HS-5 (cell line): ENCODE results near the gene TXLNB.
"Not testable (repeated sequence)": the region's sequence is repeated elsewhere in the genome, so short reads cannot be mapped to it uniquely, and the experiment has no call there.

Source experiments
- DNase-seq: peaks from one replicate; pipeline ENCODE4 v3.0.0-alpha.2; 2012; ENCODE audit warnings: low read depth

The TXLNB gene

DNA sequence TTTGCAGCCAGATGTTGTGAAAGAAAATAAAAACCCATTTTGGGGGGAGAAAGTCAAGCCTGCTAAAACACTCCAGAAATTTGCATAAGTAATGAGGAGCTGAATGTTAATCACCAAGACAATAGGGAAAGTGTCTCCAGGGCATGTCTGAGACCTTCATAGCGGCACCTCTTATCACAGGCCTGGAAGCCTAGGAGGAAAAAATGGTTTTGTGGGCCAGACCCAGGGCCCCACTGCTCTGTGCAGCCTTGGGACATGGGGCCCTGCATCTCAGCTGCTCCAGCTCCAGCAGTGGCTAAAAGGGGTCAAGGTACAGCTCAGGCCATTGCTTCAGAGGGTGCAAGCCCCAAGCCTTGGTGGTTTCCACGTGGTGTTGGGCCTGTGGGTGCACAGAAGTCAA is 57.6 kb downstream of the TXLNB start:
- not testable (repeated sequence) for DNase-seq

DNA sequence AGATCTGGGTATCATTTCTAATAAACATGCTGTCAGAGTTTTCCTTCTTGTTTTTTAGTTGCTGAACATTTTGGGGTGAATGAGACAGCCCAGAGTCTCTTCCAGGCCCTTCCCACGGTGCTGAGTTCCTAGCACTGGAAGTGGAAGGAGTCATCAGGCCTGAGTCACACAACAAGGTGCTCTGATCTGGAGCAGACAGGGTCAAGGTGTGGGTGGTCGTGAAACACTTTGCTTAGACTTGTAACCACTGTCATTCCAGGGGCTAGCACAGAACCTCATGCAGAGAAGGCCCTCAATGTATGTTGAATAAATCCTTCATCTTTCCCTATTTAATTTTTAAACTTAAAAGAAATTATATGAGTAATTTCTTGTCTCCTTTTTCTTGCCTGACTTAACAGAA is 60.6 kb downstream of the TXLNB start:
- no peak for DNase-seq

DNA sequence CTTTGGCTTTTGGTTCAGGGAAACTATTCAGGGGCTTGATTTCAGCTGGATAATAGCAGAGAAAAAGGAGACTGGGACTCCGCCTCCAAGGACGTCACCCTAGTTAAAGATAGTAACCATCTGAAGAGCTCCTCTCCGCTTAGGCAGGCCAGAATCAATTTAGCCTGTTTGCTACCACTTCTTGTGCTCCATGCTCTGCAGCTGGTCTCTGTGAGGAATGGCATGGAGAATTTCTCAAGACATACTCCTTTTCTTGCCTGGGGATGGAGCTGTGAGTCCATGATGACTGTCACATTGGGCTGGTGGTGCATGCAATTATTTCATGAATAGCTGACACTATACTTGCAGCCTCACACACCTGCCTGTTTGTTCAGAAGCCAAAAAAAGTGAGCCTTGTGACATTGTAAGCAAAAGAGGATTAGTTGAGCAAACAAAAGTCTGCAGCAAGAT is 61.4 kb downstream of the TXLNB start:
- DNase-seq = no peak

DNA sequence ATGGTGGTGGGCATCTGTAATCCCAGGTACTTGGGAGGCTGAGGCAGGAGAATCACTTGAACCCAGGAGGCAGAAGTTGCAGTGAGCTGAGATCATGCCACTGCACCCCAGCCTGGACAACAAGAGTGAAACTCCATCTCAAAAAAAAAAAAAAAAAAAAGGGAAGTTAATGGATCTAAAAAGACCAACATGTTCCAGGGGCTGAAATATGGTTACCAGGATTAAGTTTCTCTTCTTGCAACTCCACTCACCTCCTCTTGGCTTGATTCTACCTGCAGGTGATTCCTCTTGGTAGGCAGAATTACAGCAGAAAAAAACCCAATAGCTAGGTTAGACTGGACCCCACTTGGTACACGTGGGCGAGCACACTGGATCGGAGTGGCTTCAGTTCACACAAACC is 63.4 kb downstream of the TXLNB start:
- DNase-seq = not testable (repeated sequence)

DNA sequence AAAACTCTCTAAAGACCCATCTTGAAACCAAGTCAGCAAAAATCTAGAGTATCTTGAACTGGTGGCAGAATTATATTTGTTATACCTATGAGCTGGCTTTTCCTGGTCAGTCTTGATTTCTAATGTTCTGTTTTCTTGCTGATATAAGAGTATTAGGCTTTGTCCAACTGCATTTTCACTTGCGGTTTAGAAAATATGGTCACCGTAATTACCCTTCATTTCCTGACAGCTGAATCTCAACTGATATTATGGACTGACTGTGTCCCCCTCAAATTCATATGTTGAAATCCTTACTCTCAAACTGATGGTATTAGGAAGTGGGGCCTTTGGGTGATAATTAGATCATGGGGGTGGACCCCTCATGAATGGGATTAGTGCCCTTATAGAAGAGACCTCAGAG is 72.1 kb downstream of the TXLNB start:
- DNase-seq = no peak

DNA sequence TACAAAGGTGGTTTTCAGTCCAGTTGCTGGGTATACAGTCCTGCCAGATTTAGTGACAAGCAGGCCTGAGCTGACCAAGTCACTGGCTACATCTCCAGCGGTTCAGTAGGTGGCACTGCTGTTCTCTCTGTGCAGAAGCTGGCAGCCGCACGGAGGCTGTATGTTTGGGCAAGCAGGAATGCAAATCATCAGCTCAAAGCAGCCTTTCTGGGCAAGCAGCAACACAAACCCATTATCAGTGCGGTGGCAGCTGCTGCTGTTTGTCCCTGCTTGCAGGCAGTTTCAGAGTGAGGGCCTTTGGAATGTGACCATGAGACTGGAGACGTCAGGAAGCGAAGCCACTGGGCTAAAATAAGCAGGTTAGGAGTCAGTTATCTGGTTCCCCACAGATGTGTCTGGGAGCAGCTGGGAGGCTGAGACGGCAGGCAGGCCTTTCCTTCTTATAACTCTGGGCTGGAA is 72.5 kb downstream of the TXLNB start:
- DNase-seq = peak; percentile 11

DNA sequence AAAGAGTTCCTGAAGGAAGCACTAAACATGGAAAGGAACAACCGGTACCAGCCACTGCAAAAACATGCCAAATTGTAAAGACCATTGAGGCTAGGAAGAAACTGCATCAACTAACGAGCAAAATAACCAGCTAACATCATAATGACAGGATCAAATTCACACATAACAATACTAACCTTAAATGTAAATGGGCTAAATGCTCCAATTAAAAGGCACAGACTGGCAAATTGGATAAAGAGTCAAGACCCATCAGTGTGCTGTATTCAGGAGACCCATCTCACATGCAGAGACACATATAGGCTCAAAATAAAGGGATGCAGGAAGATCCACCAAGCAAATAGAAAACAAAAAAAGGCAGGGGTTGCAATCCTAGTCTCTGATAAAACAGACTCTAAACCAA is 79.3 kb downstream of the TXLNB start:
- not testable (repeated sequence) for DNase-seq

DNA sequence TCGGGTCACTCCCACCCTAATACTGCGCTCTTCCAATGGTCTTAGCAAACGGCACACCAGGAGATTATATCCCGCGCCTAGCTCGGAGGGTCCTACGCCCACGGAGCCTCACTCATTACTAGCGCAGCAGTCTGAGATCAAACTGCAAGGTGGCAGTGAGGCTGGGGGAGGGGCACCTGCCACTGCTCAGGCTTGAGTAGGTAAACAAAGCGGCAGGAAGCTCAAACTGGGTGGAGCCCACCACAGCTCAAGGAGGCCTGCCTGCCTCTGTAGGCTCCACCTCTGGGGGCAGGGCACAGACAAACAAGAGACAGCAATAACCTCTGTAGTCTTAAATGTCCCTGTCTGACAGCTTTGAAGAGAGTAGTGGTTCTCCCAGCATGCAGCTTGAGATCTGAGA is 81.0 kb downstream of the TXLNB start:
- DNase-seq = not testable (repeated sequence)

DNA sequence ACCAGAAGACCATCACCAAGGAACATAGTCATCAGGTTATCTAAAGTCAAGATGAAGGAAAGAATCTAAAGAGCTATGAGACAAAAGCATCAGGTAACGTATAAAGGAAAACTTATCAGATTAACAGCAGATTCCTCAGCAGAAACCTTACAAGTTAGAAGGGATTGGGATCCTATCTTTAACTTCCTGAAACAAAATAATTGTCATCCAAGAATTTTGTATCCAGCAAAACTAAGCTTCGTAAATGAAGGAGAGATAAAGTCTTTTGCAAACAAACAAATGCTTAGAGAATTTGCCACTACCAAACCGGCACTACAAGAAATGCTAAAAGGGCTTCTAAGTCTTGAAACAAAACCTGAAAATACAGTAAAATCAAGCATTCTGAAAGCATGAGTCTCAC is 86.0 kb downstream of the TXLNB start:
- no peak for DNase-seq

DNA sequence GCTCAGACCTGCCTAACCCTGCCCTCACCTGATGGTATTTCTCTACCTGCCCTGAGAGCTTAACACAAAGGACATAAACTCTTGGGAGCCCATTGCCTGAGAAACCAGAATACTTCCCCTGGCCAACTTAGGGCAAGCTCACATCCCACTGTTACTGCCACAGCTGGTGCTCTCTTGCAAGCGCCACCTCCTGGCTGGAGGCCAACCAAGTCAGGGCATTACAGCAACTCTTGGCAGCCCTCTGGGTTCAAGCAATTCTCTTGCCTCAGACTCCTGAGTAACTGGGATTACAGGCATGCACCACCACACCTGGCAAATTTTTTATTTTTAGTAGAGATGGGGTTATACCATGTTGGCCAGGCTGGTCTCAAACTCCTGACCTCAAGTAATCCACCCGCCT is 86.8 kb downstream of the TXLNB start:
- DNase-seq = no peak

DNA sequence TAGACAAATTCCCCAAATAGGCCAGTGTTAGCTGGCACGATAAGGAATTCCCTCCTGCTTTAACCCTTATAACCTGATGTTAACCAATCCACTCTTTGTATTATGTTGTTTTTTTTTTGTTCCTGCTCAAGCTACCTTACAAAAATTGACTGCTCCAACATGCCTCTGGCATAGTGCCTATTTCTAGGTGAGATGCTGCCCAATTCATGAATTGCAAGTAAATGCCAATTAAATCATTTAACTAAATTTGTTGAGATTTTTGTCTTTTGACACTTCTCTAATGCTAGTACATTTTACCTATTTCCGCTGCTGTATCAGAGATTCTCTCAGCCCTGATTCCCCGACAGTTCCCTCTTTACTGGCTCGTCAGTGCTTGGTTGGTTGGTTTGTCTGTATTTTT is 90.4 kb downstream of the TXLNB start:
- DNase-seq = no peak

DNA sequence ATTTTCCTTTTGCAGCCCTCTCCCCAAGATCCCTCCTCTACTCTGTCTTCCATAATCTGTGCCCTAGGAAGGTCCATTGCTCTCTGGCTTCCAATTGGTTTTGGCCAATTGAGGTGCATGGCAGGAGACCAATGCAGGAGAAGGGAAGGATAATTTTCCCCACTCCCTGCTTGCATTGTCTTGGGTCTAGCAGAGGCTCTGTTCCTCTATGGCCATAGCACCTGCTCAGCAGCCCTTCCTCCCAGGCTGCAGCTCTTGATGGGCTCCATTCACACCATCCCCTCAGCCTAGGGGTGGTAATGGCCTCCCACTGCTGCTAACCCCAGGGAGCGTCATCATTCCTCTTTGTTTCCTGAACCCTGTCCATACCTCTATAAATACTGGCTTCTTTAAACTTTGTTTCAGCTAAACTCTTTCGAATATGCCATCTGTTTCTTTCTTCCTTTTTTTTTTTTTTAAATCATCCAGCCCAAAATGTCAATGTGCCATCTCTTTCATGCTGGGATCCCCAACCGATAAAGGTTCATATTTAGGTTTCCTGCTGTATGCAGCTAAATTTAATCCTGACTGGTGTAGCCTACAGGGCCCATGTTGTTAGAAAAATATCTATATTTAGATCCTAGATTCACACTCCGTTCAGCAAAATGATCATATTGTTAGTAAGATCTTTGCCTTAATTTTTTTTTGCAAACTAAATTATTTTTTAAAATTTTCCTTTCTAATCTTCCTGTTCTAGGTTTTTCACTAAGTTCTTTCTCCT is 93.1 kb downstream of the TXLNB start:
- no peak for DNase-seq

DNA sequence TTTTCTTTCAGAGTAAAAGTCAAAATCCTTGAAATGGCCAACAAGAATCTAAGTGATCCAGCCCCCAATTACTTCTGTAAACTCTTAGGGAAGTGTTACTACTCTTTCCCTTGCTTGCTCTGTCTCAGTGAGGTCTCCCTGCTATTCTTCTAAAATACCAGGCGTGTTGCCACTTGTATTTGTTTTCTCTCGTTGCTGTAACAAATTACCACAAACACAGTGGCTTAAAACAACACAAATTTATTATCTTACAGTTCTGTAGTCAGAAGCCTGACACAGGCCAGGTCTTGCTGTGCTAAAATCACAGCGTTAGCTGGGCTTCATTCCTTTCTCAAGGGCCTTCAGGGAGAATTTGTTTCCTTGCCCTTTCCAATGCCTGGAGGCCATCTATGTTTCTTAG is 97.1 kb downstream of the TXLNB start:
- no peak for DNase-seq
